Epithelial cell of esophagus (primary cell): ENCODE measurements around the gene CALU.

ENCODE experiments used
- DNase-seq: peaks from one replicate; pipeline ENCODE4 v3.0.0; 2010; ENCODE audit warnings: low read depth
- H3K4me3 ChIP-seq: 2 replicates; pipeline ENCODE4 v1.5.1; 2011; ENCODE audit warnings: mild to moderate bottlenecking, low read length, control low read depth
- CTCF ChIP-seq: IDR thresholded peaks from 2 replicates; pipeline ENCODE4 v1.5.1; 2011; ENCODE audit warnings: low read depth, mild to moderate bottlenecking, low read length, control low read depth, inconsistent platforms; ENCODE audit not compliant: insufficient read depth; ENCODE audit errors: missing control alignments

Gene CALU

GRCh38 chr7:128745706-128746105 is 6.5 kb downstream of the CALU start:
- no peak overlapping the region for H3K4me3 ChIP-seq
- DNase-seq = no peak
- no peak for TF ChIP-seq CTCF

GRCh38 chr7:128747327-128748079 is 8.3 kb downstream of the CALU start:
- no peak overlapping the region for H3K4me3 ChIP-seq
- no peak for TF ChIP-seq CTCF
- no peak for DNase-seq

GRCh38 chr7:128752251-128752650 is 13.1 kb downstream of the CALU start:
- DNase-seq = no peak
- H3K4me3 ChIP-seq = no peak overlapping the region
- TF ChIP-seq CTCF = no peak

- no peak for TF ChIP-seq CTCF
- DNase-seq = no peak
- no peak overlapping the region for H3K4me3 ChIP-seq
Measured at GRCh38 chr7:128755075-128755818, 16.1 kb downstream of the CALU start.

- no peak for TF ChIP-seq CTCF
- H3K4me3 ChIP-seq = no peak overlapping the region
Measured at GRCh38 chr7:128755819-128756476, 16.8 kb downstream of the CALU start.

GRCh38 chr7:128757203-128757602 is 18.0 kb downstream of the CALU start:
- TF ChIP-seq CTCF = no peak
- H3K4me3 ChIP-seq = no peak overlapping the region
- DNase-seq = no peak

More at GRCh38 chr7:128755819-128756476, 16.8 kb downstream of the CALU start:
- no peak for DNase-seq
